Parathyroid adenoma (tissue), 2 donors: Measurements from ENCODE around the gene GRIK4.

Experiments used
- H2AFZ ChIP-seq: fragments of 300-600 bp; sonication (generic); one replicate; pipeline ENCODE4 v1.7.0; 2017; ENCODE audit warnings: antibody characterized with exemption, mild to moderate bottlenecking
- H3K27ac ChIP-seq: fragments of 300-600 bp; sonication (generic); one replicate; pipeline ENCODE4 v1.7.0; 2017
- H3K27me3 ChIP-seq: fragments of 300-600 bp; sonication (generic); one replicate; pipeline ENCODE4 v1.7.0; 2017; ENCODE audit warnings: low read length; ENCODE audit not compliant: control insufficient read depth, insufficient read depth
- H3K36me3 ChIP-seq: fragments of 300-600 bp; sonication (generic); one replicate; pipeline ENCODE4 v1.7.0; 2017; ENCODE audit warnings: low read length; ENCODE audit not compliant: control insufficient read depth, insufficient read depth
- H3K4me1 ChIP-seq: fragments of 300-600 bp; sonication (generic); one replicate; pipeline ENCODE4 v1.7.0; 2017; ENCODE audit warnings: control low read depth
- H3K4me2 ChIP-seq: fragments of 300-600 bp; sonication (generic); one replicate; pipeline ENCODE4 v1.7.0; 2017; ENCODE audit warnings: low read length
- H3K4me3 ChIP-seq: fragments of 300-600 bp; sonication (generic); one replicate; pipeline ENCODE4 v1.7.0; 2017; ENCODE audit warnings: low read depth, low read length
- H3K79me2 ChIP-seq: fragments of 300-600 bp; sonication (generic); one replicate; pipeline ENCODE4 v1.7.0; 2017; ENCODE audit warnings: control low read depth
- H3K9ac ChIP-seq: fragments of 300-600 bp; sonication (generic); one replicate; pipeline ENCODE4 v1.7.0; 2017; ENCODE audit warnings: mild to moderate bottlenecking
- H3K9me3 ChIP-seq: fragments of 300-600 bp; sonication (generic); one replicate; pipeline ENCODE4 v1.7.0; 2017; ENCODE audit warnings: low read length; ENCODE audit not compliant: control insufficient read depth
- CTCF ChIP-seq: fragments of 300-600 bp; sonication (generic); IDR thresholded peaks from one replicate; pipeline ENCODE4 v1.7.0; 2017; ENCODE audit warnings: antibody characterized with exemption, mild to moderate bottlenecking
- donor health status: primary hyperparathyroidism.

Gene GRIK4

GRCh38 chr11:120884154-120885020 lies 372.8 kb downstream of the GRIK4 start:
- no peaks in the 10 kb centered on the region for H3K36me3 ChIP-seq
- H3K4me1 ChIP-seq, result peaks cover 3% of the 10 kb centered on the region
- no peak overlapping the region for H3K27ac ChIP-seq
- no peaks in the 10 kb centered on the region for H3K9me3 ChIP-seq
- no peak overlapping the region for H3K4me2 ChIP-seq
- H3K4me3 ChIP-seq, result no peak overlapping the region
- TF ChIP-seq CTCF, result no peak
- H3K79me2 ChIP-seq, result no peaks in the 10 kb centered on the region
- H3K27me3 ChIP-seq, result no peaks in the 10 kb centered on the region
- H2AFZ ChIP-seq, result peak overlapping the region; percentile 22
- H3K9ac ChIP-seq, result no peak overlapping the region

GRCh38 chr11:120890609-120891320 lies 379.2 kb downstream of the GRIK4 start:
- Histone ChIP-seq H3K9me3 (no peaks in the 10 kb centered on the region), H3K4me2 (no peak overlapping the region), H3K36me3 (no peaks in the 10 kb centered on the region), H3K27ac (no peak overlapping the region), H3K4me1 (no peaks in the 10 kb centered on the region), H3K27me3 (no peaks in the 10 kb centered on the region), H3K9ac (no peak overlapping the region), H3K4me3 (no peak overlapping the region), H2AFZ (no peak overlapping the region), H3K79me2 (no peaks in the 10 kb centered on the region)
- no peak for TF ChIP-seq CTCF

GRCh38 chr11:120893440-120894201 lies 382.1 kb downstream of the GRIK4 start:
- no peaks in the 10 kb centered on the region for H3K36me3 ChIP-seq
- H3K9ac ChIP-seq, result no peak overlapping the region
- no peak overlapping the region for H3K27ac ChIP-seq
- no peaks in the 10 kb centered on the region for H3K79me2 ChIP-seq
- no peaks in the 10 kb centered on the region for H3K27me3 ChIP-seq
- no peaks in the 10 kb centered on the region for H3K4me1 ChIP-seq
- no peaks in the 10 kb centered on the region for H3K9me3 ChIP-seq
- H2AFZ ChIP-seq, result no peak overlapping the region
- H3K4me2 ChIP-seq, result no peak overlapping the region
- no peak overlapping the region for H3K4me3 ChIP-seq
- no peak for TF ChIP-seq CTCF

- Histone ChIP-seq H3K9ac (no peak overlapping the region), H3K4me2 (no peak overlapping the region), H2AFZ (no peak overlapping the region), H3K27ac (no peak overlapping the region), H3K79me2 (no peaks in the 10 kb centered on the region), H3K4me3 (no peak overlapping the region), H3K4me1 (no peaks in the 10 kb centered on the region), H3K36me3 (no peaks in the 10 kb centered on the region), H3K27me3 (no peaks in the 10 kb centered on the region), H3K9me3 (no peaks in the 10 kb centered on the region)
- TF ChIP-seq CTCF, result no peak
Observed at GRCh38 chr11:120894202-120894985, 382.8 kb downstream of the GRIK4 start.
